Osteoblast (primary cell): ENCODE measurements around the gene SORBS1. TPM values are rescaled to one million over a fixed set of nuclear protein-coding genes. Genes with fewer than 3 reads are reported as not detected.
A peak's percentile ranks its signal among the peaks of the same experiment; 100 is the strongest.

ENCODE experiments used
- DNase-seq: peaks from one replicate; pipeline ENCODE4 v3.0.0; 2011; ENCODE audit warnings: low spot score, mixed read lengths; ENCODE audit not compliant: insufficient read length; ENCODE audit errors: missing footprints
- H2AFZ ChIP-seq: 2 replicates; pipeline ENCODE4 v1.6.0; 2011; ENCODE audit warnings: mild to moderate bottlenecking, low read length
- H3K27ac ChIP-seq: 2 replicates; pipeline ENCODE4 v1.5.1; 2011; ENCODE audit warnings: mild to moderate bottlenecking, low read depth, low read length, moderate library complexity
- H3K27me3 ChIP-seq: 2 replicates; pipeline ENCODE4 v1.6.0; 2012; ENCODE audit warnings: mild to moderate bottlenecking, control low read depth, inconsistent platforms, low read length, moderate library complexity; ENCODE audit not compliant: insufficient read depth
- H3K36me3 ChIP-seq: 2 replicates; pipeline ENCODE4 v1.5.1; 2011; ENCODE audit warnings: mild to moderate bottlenecking, low read length, control low read depth, moderate library complexity; ENCODE audit not compliant: insufficient read depth
- H3K4me1 ChIP-seq: 2 replicates; pipeline ENCODE4 v1.5.1; 2011; ENCODE audit warnings: mild to moderate bottlenecking, low read length, control low read depth, moderate library complexity; ENCODE audit not compliant: insufficient read depth
- H3K4me2 ChIP-seq: 2 replicates; pipeline ENCODE4 v1.6.0; 2011; ENCODE audit warnings: mild to moderate bottlenecking, low read length; ENCODE audit not compliant: insufficient read depth
- H3K4me3 ChIP-seq: fragments of 200-600 bp; sonication (generic); 3 replicates; pipeline ENCODE4 v1.5.1; 2012; ENCODE audit warnings: mild to moderate bottlenecking, low read length, inconsistent platforms; ENCODE audit not compliant: insufficient read depth
- H3K79me2 ChIP-seq: 2 replicates; pipeline ENCODE4 v1.6.0; 2012; ENCODE audit warnings: mild to moderate bottlenecking, low read length, control low read depth, inconsistent platforms; ENCODE audit not compliant: insufficient read depth
- H3K9me3 ChIP-seq: 2 replicates; pipeline ENCODE4 v1.5.1; 2011; ENCODE audit warnings: low read depth, low read length, control low read depth
- H4K20me1 ChIP-seq: 2 replicates; pipeline ENCODE4 v1.6.0; 2012; ENCODE audit warnings: mild to moderate bottlenecking, low read length, control low read depth; ENCODE audit not compliant: insufficient read depth
- CTCF ChIP-seq: IDR thresholded peaks from 2 replicates; pipeline ENCODE4 v1.5.1; 2011; ENCODE audit warnings: mild to moderate bottlenecking, low read depth, low read length, moderate library complexity; ENCODE audit errors: extremely low read depth
- total RNA-seq: library from RNA; depleted of rRNA; stranded (reverse); fragments of >200 nt; gene quantifications from 2 replicates; pipeline ENCODE4 v1.2.3, GENCODE V29; 2012

The SORBS1 gene
- total RNA-seq, 1 donor, result 0.72 TPM

GRCh38 chr10:95450188-95450587, 111.0 kb downstream of the SORBS1 start:
- no peak overlapping the region for H3K4me2 ChIP-seq
- no peaks in the 10 kb centered on the region for H3K36me3 ChIP-seq
- H2AFZ ChIP-seq, result no peak overlapping the region
- H3K27me3 ChIP-seq, result no peaks in the 10 kb centered on the region
- no peaks in the 10 kb centered on the region for H3K9me3 ChIP-seq
- no peak for DNase-seq
- peaks cover 7% of the 10 kb centered on the region for H3K4me1 ChIP-seq
- H4K20me1 ChIP-seq, result no peaks in the 10 kb centered on the region
- no peak overlapping the region for H3K4me3 ChIP-seq
- no peak for TF ChIP-seq CTCF
- H3K79me2 ChIP-seq, result no peaks in the 10 kb centered on the region
- no peak overlapping the region for H3K27ac ChIP-seq

GRCh38 chr10:95447685-95448084, 113.5 kb downstream of the SORBS1 start:
- Histone ChIP-seq H3K4me2 (no peak overlapping the region), H3K79me2 (no peaks in the 10 kb centered on the region), H3K9me3 (no peaks in the 10 kb centered on the region), H3K36me3 (no peaks in the 10 kb centered on the region), H3K27me3 (no peaks in the 10 kb centered on the region), H3K27ac (no peak overlapping the region), H3K4me1 (peaks cover 9% of the 10 kb centered on the region), H4K20me1 (no peaks in the 10 kb centered on the region), H2AFZ (no peak overlapping the region), H3K4me3 (no peak overlapping the region)
- no peak for TF ChIP-seq CTCF
- DNase-seq, result no peak

- H3K9me3 ChIP-seq, result no peaks in the 10 kb centered on the region
- peak; percentile 91 for DNase-seq
- TF ChIP-seq CTCF, result peak; percentile 83
- H3K27me3 ChIP-seq, result no peaks in the 10 kb centered on the region
- H2AFZ ChIP-seq, result no peak overlapping the region
- peaks cover 9% of the 10 kb centered on the region for H3K4me1 ChIP-seq
- no peaks in the 10 kb centered on the region for H4K20me1 ChIP-seq
- H3K36me3 ChIP-seq, result no peaks in the 10 kb centered on the region
- H3K4me3 ChIP-seq, result no peak overlapping the region
- H3K79me2 ChIP-seq, result no peaks in the 10 kb centered on the region
- no peak overlapping the region for H3K4me2 ChIP-seq
- H3K27ac ChIP-seq, result no peak overlapping the region
Measured at GRCh38 chr10:95445837-95446486, 115.2 kb downstream of the SORBS1 start.

- Histone ChIP-seq H4K20me1 (no peaks in the 10 kb centered on the region), H3K36me3 (no peaks in the 10 kb centered on the region), H3K27me3 (no peaks in the 10 kb centered on the region), H3K79me2 (no peaks in the 10 kb centered on the region), H2AFZ (no peak overlapping the region), H3K27ac (no peak overlapping the region), H3K4me1 (peaks cover 9% of the 10 kb centered on the region), H3K4me3 (no peak overlapping the region), H3K9me3 (no peaks in the 10 kb centered on the region), H3K4me2 (peak overlapping the region; percentile 50)
- no peak for TF ChIP-seq CTCF
- peak; percentile 93 for DNase-seq
Measured at GRCh38 chr10:95445223-95445836, 115.8 kb downstream of the SORBS1 start.
